HG03196 (cell line): ENCODE measurements around the gene PDZD4.

Experiments used
- ATAC-seq: cut with Tn5 transposase; IDR thresholded peaks from one replicate; pipeline ENCODE4 v1.9.1; 2021; ENCODE audit not compliant: unreplicated experiment

The PDZD4 gene

DNA sequence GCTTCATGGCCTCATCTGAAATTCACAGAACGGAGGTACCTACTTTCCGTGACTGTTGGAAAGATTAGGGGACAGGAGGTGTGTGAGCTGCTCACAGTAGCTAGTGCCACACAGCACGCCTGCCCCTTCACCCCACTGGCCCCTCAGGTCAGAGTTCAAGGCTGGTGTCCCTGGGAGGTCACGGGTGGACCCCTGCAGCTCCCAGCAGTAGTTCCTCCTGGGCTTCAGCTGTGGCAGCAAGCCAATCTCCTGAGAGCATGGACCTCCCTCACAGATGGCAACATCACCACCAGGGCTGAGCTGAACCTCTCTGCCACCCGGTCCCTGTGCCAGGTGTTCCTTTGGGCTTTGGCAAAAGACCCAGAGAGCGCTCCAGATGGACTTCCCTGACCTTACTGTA lies 38.0 kb downstream of the PDZD4 start:
- ATAC-seq: no peak

DNA sequence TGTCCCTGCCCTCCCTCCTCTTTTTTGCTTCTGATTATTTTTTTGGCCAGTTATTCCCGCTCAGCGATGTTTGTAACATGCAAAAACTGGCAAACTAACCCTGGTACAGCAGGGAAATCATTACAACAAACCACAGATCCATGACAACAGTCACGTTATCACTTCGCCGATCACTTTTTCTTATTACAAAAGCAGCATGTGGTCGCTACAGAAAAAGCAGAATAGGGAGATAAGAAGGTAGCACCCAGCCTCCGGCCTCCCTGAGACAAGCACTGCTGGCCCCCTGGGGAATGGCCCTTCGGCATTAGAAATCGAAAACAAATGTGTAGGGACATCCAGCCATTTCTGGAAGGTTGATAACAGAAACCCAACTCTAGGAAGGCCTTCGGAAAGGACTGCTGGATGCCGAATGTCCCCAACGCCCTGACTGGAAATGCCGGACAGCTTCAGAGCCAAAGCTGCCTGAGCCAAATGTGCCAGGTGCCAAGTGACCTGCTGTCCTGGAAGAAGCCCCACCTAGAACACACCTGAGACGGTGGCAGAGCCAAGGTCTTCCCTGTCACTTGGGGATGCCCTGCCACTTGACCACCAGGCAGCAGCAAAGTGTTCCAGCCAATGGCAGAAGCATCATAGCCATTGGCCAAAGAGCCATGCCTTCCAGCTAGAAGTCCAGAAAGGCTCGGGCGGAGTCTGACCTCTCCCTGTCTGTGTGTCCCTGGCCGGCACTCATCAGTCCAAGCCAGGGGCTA lies 39.1 kb downstream of the PDZD4 start:
- no peak for ATAC-seq

DNA sequence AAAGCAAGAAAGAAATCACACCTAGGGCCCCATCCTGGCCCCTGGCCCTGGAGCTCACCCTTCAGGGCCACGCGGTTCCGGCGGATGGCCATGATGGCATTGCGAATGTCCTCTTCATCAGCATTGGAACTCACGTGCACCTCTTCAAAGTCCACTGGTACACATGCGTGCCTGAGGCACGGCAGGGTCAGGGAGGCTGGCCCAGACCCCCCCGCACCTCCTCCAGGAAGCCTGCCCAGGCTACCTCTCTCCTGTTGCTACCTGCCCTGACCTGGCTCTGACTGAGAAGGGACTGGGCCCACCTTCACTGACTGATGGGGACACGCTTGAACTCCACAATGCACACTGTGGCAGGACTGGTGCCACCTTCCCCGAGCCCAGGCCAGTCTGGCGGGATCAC lies 40.7 kb downstream of the PDZD4 start:
- no peak for ATAC-seq

DNA sequence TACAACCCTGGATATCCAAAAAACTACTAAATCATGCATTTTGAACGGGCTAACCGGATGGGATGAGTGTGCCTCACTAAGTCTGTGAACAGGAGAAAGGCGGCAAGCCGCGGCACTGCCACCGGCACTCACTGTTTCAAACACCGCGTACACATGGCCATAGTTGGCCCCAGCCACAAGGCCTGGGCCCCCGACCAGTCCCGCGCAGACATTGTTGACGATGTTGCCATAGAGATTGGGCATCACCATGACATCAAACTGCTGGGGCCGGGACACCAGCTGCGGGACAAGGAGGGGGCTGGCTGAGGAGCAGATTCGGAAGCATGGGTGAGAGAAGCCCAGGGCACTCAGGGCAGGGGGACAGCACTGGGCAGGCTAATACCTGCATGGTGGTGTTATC lies 43.7 kb downstream of the PDZD4 start:
- ATAC-seq: no peak

DNA sequence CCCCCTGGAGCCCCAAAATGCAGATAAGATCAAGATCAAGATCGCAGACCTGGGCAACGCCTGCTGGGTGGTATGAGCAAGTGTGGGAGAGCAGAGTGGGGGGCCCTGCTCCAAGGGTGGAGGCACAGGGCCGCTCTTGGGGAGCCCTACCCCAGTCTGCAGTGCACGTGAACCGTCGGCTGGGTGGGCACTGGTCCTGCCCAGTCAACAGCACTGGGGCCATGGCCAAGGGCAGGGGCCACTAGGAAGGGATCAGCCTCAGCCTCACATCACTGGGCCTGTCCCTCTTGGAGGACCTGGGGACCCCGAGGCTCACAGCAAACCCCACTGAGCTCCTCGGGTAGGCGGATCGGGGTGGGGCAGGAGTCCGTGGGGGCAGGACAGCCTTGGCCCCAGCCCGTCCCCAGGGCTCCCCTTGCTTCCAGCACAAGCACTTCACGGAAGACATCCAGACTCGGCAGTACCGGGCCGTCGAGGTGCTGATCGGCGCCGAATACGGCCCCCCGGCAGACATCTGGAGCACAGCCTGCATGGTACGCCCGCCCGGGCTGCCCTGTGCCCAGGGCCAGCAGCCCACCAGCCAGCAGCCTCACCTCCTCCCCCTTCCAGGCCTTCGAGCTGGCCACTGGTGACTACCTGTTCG lies 45.9 kb downstream of the PDZD4 start:
- ATAC-seq: no peak

DNA sequence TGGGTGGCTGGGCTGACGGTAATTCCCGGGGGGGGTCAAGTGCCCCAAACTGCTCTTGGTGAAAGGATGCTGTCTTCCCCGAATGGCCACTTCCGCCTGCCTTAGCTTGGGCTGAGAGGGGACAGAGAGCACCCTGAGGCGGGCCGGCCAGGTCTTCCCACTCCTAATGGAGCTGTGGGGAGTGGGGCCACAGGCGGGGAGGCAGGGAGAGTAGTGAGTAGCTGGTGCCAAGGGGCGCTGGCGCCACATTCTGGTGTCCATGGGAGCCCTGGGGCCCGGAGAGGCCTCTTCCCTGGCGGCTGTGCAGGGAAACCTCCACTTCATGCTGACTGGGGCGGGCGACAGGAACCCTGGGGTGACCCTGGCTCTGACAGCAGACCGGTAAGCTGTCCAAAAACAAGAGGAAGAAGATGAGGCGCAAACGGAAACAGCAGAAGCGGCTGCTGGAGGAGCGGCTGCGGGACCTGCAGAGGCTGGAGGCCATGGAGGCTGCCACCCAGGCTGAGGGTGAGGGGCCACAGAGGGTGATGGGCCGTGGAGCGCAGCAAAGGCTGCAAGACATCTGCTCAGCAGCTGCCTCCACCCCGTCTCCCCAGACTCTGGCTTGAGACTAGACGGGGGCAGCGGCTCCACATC lies 46.8 kb downstream of the PDZD4 start:
- no peak for ATAC-seq

DNA sequence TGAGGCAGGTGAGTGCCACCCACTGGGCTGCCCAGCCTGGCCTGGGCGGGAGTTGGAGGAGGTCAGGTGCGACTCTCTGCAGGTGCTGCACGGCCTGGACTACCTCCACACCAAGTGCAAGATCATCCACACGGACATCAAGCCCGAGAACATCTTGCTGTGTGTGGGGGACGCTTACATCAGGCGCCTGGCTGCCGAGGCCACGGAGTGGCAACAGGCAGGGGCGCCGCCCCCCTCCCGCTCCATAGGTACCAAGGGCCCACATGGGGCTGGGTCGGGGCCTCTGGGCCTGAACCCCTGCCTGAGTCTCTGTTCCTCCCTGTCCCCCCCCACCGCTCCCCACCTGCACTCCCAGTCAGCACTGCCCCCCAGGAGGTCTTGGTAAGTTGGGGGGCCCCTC lies 47.5 kb downstream of the PDZD4 start:
- ATAC-seq: no peak

DNA sequence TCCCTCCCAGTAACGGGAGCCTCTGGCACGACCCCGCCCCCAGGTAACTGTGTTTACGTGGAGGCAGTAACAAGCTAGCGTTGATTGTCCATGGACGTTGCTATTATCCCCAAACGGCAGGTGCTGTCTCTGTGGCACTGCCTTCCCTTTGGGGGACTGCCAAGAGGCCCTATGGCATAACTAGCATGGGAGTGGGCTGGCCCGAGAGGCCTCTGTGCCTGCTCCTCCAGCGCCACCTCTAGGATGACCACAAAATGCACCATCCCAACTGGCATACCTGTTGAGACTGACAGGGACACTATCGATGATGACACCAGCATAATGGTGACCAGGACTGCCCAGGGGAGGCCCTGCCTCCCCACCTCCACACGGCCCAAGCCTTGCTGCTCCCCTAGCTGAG lies 48.0 kb downstream of the PDZD4 start:
- ATAC-seq: no peak

DNA sequence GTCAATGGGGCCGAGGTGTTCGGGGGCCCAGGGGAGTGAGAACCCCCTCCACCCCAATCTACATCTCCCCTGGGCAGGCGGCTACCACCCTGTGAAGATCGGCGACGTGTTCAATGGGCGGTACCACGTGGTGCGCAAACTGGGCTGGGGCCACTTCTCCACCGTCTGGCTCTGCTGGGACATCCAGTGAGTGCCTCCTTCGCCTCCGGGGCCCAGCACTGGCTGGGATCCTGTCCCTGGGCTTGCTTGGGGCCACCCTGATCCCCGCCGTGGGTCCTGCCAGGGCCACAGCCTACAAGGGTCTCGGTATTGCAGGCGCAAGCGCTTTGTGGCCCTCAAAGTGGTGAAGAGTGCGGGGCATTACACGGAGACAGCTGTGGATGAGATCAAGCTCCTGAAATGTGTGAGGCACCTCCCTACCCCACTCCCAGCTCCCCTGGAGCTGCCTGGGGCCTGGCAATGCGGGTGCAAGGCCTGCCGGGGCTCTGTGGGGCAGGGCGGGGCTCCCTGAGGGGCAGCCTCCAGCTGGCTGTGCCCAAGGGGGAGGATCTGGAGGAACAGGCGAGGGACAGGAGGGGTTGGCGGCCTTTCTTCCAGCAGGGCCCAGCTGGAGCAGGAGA lies 48.8 kb downstream of the PDZD4 start:
- no peak for ATAC-seq

DNA sequence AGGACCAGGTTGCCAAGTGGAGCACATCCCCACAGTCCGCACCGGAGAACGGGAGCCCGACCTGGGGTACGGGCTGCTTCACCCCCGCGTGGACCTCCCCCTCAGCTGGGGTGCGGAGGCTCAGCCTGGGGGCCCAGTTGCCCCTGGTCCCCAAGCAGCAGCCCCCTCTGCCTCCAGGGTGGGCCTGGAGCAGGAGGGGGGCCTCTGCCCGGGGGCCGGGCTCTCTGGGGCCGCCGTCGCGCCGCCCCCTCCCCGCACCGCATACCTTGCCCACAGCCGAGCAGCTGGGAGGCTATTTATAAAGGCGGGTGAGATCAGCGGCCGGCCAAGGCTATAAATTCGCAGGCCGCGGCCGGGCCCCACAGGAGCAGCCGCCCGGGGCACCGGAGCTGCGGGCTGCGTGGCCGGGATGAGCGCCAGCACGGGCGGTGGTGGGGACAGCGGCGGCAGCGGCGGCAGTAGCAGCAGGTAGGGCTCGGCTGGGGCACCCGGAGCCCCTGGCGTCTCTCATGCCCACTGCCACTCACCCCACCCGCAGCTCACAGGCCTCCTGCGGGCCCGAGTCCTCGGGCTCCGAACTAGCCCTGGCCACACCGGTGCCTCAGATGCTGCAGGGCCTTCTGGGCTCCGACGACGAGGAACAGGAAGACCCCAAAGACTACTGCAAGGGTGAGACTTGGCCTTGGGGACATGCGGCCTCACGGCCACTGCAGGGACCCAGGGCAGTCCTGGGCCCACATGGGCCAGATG lies 49.5 kb downstream of the PDZD4 start, which contains the start of gene SRPK3:
Gene SRPK3, plus strand, starts transcription at position 364 of the 750 bp plus-strand sequence. Its CDS starts 46 bp downstream, at position 410.
- no peak for ATAC-seq

DNA sequence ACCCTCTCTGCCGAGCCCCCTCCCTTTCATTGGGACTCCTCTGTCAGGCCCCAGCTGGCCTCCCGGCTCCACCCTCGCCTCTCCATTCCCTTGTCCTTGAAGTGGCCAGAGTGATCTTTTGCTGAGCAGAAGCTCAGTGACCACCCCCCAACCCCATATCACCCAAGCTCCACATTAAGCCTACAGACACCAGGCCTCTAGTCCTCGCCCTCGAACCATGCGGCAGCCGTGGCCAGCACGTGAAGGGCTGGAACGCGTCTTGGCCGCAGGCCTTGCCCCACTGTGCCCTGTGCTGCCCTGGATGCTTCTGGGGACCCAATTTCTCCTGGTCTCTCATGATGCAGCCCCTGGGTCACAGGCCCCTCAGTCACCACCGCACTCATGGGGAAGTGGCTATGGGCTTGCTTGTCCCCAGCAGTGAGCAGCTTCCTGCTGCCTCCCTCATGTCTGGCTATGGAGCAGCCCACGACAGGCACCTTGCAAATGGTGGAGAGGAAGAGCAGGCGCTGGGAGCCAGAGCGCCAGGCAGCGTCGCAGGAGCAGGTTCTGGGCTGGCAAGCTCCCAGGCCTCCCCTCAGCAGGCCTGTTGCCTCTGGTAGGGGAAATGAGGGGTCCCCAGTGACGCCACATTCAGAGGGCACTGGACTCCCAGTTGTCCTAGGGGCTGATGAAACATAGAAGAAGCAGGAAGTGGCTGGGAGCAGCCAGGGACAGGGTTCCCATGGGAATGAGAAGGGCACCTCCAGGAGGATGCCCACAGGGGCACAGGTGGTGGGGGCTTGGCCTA lies 50.3 kb downstream of the PDZD4 start:
- no peak for ATAC-seq

DNA sequence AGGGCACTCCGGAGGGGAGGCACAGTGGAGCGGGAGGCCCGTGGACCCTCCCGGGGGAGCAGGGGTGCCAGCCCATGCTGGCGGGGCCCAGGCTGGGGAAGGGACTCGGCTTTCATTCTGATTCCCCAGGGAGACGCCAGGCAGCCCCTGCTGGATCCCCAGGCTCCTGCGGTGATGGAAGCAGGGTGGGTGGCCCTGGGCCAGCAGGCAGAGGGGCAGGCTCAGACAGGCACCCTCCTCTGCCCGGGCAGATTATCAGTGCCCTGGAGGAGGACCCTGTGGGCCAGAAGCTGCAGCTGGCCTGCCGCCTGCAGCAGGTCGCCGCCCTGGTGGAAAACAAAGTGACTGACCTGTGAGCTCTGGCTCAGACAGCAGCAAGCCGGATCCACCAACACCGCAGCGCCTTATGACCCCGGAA lies 51.7 kb downstream of the PDZD4 start:
- no peak for ATAC-seq

DNA sequence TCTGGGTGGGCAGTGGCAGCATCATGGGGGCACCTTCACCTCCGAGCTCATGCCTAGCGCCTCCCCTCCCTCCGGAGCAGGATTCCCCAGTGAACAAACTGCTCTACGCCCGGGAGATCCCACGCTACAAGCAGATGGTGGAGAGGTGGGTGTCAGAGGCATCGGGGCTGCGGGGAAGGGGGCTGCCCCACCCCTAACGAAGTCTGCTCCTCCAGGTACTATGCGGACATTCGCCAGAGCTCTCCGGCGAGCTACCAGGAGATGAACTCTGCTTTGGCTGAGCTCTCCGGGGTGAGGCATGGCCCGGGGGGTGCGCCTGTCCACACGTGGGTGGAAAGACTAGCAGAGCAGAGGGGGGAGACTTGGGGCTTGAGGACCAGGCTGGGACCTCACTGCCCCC lies 52.2 kb downstream of the PDZD4 start:
- no peak for ATAC-seq

DNA sequence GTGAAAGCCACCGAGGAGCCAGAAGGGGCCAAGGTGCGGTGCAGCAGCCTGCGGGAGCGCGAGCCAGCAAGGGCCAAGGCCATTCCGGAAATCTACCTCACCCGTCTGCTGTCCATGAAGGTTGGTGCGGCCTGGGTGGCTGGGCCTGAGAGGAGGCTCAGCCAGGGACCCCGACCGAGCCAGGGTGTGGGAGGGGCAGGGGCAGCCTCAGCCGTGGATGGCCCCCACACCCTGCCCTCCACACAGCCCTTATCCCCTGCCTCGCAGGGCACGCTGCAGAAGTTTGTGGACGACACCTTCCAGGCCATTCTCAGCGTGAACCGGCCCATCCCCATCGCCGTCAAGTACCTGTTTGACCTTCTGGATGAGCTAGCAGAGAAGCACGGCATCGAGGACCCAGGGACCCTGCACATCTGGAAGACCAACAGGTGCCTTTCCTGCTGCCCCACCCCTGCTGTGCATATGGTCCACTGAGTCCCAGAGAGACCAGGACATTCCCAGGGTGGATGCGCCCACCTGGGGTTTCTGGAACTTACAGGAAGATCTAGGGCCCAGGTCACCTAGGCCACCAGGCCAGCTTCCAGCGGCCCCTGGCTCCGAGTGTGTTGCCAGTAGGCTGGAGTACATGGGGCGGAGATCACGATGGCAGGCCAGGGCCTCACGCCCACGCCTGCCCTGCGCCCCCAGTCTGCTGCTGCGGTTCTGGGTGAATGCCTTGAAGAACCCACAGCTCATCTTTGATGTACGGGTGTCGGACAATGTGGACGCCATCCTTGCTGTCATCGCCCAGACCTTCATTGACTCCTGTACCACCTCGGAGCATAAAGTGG lies 52.9 kb downstream of the PDZD4 start:
- no peak for ATAC-seq

DNA sequence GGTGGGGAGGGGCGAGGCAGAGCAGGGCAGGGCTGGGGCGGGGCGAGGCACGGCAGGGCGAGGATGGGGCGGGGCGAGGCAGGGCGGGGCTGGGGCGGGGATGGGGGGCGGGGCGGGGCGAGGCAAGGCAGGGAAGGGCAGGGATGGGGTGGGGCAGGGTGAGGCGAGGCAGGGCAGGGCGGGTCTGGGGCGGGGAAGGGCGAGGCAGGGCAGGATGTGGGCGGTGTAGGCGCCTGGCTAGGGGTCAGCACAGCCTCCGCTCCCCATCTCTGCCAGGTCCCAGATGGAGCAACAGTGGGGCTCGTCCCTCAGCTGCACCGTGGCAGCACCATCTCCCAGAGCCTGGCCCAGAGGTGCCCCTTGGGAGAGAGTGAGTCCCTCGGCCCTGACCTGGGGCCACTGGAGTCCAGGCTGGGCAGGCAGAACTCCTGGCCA lies 53.7 kb downstream of the PDZD4 start:
- no peak for ATAC-seq

DNA sequence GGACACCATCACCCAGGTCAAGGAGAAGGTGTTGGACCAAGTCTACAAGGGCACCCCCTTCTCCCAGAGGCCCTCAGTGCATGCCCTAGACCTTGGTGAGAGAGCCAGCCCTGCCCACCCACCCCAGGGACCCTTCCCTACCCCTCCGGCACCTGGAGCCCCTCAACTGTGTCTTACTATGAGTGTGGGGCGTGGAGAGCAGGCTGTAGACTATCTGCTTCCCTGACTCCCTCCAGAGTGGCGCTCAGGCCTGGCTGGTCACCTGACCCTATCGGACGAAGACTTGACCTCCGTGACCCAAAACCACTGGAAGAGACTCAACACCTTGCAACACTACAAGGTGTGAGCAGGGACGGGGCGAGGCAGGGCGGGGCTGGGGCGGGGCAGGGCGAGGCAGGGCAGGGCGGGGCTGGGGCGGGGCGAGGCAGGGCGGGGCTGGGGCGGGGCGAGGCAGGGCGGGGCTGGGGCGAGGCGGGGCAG lies 54.2 kb downstream of the PDZD4 start:
- ATAC-seq: no peak

DNA sequence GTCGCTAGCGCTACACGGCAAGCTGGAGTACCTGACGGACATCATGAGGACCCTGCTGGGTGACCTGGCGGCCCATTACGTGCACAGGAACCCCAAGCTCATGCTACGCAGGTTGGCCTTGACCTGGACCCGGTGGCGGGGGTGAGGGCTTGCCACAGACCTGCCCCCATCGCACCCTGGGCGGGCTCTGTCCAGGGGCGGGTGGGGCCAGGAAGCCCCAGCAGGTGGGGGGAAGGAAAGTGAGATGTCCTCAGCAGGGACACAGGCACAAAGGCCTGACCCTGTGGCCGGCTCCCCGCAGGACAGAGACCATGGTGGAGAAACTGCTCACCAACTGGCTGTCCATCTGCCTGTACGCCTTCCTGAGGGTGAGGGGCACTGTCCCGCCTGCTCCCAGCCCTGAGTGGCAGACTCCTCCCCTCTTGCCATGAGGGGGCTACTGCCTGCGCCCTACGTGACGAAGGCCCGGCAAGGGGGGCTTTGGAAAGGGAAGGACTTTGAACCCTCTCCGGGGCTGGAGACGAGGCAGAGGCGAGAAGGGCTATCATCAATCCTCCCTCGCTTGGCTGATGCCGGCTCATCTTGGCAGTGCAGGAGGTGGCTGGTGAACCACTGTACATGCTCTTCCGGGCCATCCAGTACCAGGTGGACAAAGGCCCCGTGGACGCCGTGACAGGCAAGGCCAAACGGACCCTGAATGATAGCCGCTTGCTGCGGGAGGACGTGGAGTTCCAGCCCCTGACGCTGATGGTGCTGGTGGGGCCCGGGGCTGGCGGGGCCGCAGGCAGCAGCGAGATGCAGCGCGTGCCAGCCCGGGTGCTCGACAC lies 54.8 kb downstream of the PDZD4 start:
- no peak for ATAC-seq

DNA sequence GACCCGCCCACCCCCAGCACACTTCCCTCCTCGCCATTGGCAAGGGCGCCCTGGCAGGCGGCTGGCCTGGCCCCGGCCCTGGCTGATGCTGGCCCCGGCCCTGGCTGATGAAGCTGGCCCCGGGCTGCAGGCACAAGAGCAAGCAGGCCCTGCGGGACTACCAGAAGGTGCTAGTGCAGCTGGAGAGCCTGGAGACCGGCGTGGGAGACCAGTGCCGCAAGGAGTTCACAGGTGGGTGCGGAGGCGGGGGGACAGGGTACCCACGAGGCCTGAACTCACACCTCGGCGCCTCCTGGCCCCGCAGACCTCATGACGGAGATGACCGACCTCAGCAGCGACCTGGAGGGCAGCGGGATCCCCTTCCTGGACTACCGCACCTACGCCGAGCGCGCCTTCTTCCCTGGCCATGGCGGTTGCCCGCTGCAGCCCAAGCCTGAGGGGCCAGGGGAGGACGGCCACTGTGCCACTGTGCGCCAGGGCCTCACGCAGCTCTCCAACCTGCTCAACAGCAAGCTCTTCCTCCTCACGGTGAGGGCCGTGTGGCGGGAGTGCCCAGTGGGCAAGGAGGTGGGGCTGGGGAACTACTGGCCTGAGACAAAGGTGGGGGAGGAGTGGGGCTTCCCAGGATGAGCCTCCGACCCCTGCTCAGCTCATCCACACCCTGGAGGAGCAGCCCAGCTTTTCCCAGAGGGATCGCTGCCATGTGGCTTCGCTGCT lies 55.6 kb downstream of the PDZD4 start:
- ATAC-seq: no peak
